ENCODE data around the gene DTNB.

GRCh38 chr2:25402477-25402876 is 270.9 kb downstream of the DTNB start:
- TF ChIP-seq CHD4 (IDR thresholded peaks at IDR 0.05) (no peak), ZNF24 (IDR thresholded peaks at IDR 0.05) (no peak), POLR2AphosphoS5 (IDR thresholded peaks at IDR 0.05; ENCODE audit: low read length) (peak; percentile 82), POLR2A (IDR thresholded peaks at IDR 0.05; ENCODE audit: low read depth, low read length) (peak; percentile 32; the same call in 1 of the 2 replicates), CREM (IDR thresholded peaks at IDR 0.05; ENCODE audit: low read depth) (peak; percentile 78), CTCF (IDR thresholded peaks at IDR 0.05 in 2 of 3, conservative IDR thresholded peaks at IDR 0.05 in 1 of 3; ENCODE audit: control insufficient read depth in 2 of 3, extremely low read depth in 1 of 3, insufficient read depth in 1 of 3, low read depth in 3 of 3, low read length in 3 of 3) (no peak), RFX5 (IDR thresholded peaks at IDR 0.05; ENCODE audit: low read depth, low read length) (no peak), RAD21 (IDR thresholded peaks at IDR 0.05; ENCODE audit: insufficient read depth, low read depth, low read length) (no peak), TAF1 (IDR thresholded peaks at IDR 0.05; ENCODE audit: borderline replicate concordance, low read depth, low read length) (no peak; the same call in 1 of the 2 replicates), EZH2 (IDR thresholded peaks at IDR 0.05; ENCODE audit: borderline replicate concordance, control insufficient read depth, low read depth, low read length) (no peak)

Measured in GM12878 (cell line).